ENCODE results near the gene CDC42EP4.

Gene CDC42EP4

DNA sequence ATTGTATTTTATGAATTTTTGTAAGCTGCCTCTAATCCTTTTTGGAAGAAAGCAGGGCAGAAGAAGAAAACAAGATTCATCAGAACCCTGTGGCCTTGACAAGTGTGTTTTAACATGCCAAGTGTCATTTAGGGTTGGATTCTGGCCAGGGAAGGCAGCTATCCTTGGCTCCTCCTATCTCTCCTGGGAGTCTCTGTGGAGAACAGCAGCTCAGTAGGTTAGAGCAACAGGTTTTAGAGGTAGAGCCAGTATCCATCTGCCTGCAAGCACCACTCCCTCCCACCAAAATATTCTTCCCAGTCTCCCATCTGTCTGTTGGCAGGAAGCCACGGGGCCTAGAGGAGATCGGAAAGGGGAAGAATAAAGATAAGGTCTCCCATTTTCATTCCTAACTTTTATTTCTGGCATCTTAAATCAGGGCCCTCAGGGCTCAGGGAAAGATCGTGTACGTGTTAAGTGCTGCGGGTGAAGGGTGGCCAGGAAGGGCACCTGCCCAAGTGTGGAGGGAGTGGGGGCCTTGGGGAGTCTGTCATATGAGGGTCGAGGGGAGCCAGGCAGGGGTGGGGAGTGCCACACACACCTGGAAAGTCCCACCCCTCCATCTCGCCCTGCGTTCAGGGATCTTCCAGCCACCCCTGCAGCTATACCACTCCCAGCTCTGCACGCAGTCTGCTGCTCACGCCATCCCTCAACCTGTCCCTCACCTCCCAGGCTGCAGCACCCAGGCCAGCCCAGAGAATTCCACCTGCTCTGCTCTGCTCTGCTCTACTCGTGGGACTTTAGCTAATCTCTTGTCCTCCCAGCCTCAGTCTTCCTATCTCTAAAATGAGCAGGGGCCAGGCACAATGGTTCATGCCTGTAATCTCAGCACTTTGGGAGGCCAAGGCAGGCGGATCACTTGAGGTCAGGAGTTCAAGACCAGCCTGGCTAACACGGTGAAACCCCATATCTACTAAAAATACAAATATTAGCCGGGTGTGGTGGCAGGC lies 33.0 kb downstream of the CDC42EP4 start:
- POLR2A ChIA-PET = interaction anchor here (1.1 to 1.7 kb wide), 4 partner anchors 13 to 33 kb away, joined by 3 to 11 read pairs (median 6); partner anchors contain the start of gene CDC42EP4
- CTCF ChIA-PET = interaction anchor here (0.6 to 4.9 kb wide), 5 partner anchors 12 to 92 kb away, joined by 3 to 19 read pairs (median 4); no protein-coding TSS in a partner anchor
- Histone ChIP-seq H3K36me3 (ENCODE audit: control insufficient read depth in 2 of 2, insufficient read depth in 1 of 2, low read length in 2 of 2) (no peaks in the 10 kb centered on the region), H3K27ac (ENCODE audit: extremely low read depth, low read depth, low read length) (peak overlapping the region; percentile 62), H3K4me3 (ENCODE audit: low read depth, low read length) (no peak overlapping the region), H3K4me1 (ENCODE audit: control insufficient read depth, insufficient read depth, low read length) (peaks cover 16% of the 10 kb centered on the region), H3K9me3 (ENCODE audit: control insufficient read depth, insufficient read depth, low read depth, low read length) (no peaks in the 10 kb centered on the region)
- TF ChIP-seq, protein P1, sequence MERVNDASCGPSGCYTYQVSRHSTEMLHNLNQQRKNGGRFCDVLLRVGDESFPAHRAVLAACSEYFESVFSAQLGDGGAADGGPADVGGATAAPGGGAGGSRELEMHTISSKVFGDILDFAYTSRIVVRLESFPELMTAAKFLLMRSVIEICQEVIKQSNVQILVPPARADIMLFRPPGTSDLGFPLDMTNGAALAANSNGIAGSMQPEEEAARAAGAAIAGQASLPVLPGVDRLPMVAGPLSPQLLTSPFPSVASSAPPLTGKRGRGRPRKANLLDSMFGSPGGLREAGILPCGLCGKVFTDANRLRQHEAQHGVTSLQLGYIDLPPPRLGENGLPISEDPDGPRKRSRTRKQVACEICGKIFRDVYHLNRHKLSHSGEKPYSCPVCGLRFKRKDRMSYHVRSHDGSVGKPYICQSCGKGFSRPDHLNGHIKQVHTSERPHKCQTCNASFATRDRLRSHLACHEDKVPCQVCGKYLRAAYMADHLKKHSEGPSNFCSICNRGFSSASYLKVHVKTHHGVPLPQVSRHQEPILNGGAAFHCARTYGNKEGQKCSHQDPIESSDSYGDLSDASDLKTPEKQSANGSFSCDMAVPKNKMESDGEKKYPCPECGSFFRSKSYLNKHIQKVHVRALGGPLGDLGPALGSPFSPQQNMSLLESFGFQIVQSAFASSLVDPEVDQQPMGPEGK (tag by site-specific recombination; IDR thresholded peaks at IDR 0.05) = peak; percentile 38; the same call in 1 of the 2 replicates
- TF ChIP-seq, protein P2, sequence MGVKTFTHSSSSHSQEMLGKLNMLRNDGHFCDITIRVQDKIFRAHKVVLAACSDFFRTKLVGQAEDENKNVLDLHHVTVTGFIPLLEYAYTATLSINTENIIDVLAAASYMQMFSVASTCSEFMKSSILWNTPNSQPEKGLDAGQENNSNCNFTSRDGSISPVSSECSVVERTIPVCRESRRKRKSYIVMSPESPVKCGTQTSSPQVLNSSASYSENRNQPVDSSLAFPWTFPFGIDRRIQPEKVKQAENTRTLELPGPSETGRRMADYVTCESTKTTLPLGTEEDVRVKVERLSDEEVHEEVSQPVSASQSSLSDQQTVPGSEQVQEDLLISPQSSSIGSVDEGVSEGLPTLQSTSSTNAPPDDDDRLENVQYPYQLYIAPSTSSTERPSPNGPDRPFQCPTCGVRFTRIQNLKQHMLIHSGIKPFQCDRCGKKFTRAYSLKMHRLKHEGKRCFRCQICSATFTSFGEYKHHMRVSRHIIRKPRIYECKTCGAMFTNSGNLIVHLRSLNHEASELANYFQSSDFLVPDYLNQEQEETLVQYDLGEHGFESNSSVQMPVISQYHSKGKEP (tag by site-specific recombination; IDR thresholded peaks at IDR 0.05) = no peak
- TF ChIP-seq KLF1 (tag by site-specific recombination; IDR thresholded peaks at IDR 0.05) (peak; percentile 10; the same call in 1 of the 2 replicates), GLIS1 (tag by site-specific recombination; IDR thresholded peaks at IDR 0.05) (peak; percentile 62), OVOL3 (tag by site-specific recombination; IDR thresholded peaks at IDR 0.05) (no peak), YY2 (tag by site-specific recombination; IDR thresholded peaks at IDR 0.05) (no peak), ZBTB17 (tag by site-specific recombination; IDR thresholded peaks at IDR 0.05) (peak; percentile 62), ZNF10 (tag by site-specific recombination; IDR thresholded peaks at IDR 0.05) (no peak), SCRT1 (tag by site-specific recombination; IDR thresholded peaks at IDR 0.05; ENCODE audit: borderline replicate concordance) (peak; percentile 98), ZEB2 (tag by site-specific recombination; IDR thresholded peaks at IDR 0.05) (0 out of 2 replicates have a peak, but pooled peaks have one; percentile 29), ZNF266 (tag by site-specific recombination; IDR thresholded peaks at IDR 0.05; ENCODE audit: low read depth) (no peak), SCRT2 (tag by site-specific recombination; IDR thresholded peaks at IDR 0.05) (peak; percentile 98), ZNF341 (tag by site-specific recombination; IDR thresholded peaks at IDR 0.05; ENCODE audit: low read depth) (peak; percentile 78), FEZF1 (tag by site-specific recombination; IDR thresholded peaks at IDR 0.05) (peak; percentile 42; the same call in 1 of the 2 replicates), ZNF791 (tag by site-specific recombination; IDR thresholded peaks at IDR 0.05) (no peak), ZNF335 (tag by site-specific recombination; conservative IDR thresholded peaks at IDR 0.05) (peak; percentile 95), GFI1B (tag by site-specific recombination; IDR thresholded peaks at IDR 0.05) (no peak), OSR2 (tag by site-specific recombination; IDR thresholded peaks at IDR 0.05) (peak; percentile 30; the same call in 1 of the 2 replicates)
- TF ChIP-seq, protein P3, sequence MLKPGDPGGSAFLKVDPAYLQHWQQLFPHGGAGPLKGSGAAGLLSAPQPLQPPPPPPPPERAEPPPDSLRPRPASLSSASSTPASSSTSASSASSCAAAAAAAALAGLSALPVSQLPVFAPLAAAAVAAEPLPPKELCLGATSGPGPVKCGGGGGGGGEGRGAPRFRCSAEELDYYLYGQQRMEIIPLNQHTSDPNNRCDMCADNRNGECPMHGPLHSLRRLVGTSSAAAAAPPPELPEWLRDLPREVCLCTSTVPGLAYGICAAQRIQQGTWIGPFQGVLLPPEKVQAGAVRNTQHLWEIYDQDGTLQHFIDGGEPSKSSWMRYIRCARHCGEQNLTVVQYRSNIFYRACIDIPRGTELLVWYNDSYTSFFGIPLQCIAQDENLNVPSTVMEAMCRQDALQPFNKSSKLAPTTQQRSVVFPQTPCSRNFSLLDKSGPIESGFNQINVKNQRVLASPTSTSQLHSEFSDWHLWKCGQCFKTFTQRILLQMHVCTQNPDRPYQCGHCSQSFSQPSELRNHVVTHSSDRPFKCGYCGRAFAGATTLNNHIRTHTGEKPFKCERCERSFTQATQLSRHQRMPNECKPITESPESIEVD (tag by site-specific recombination; IDR thresholded peaks at IDR 0.05) = peak; percentile 68
- TF ChIP-seq, protein P4, sequence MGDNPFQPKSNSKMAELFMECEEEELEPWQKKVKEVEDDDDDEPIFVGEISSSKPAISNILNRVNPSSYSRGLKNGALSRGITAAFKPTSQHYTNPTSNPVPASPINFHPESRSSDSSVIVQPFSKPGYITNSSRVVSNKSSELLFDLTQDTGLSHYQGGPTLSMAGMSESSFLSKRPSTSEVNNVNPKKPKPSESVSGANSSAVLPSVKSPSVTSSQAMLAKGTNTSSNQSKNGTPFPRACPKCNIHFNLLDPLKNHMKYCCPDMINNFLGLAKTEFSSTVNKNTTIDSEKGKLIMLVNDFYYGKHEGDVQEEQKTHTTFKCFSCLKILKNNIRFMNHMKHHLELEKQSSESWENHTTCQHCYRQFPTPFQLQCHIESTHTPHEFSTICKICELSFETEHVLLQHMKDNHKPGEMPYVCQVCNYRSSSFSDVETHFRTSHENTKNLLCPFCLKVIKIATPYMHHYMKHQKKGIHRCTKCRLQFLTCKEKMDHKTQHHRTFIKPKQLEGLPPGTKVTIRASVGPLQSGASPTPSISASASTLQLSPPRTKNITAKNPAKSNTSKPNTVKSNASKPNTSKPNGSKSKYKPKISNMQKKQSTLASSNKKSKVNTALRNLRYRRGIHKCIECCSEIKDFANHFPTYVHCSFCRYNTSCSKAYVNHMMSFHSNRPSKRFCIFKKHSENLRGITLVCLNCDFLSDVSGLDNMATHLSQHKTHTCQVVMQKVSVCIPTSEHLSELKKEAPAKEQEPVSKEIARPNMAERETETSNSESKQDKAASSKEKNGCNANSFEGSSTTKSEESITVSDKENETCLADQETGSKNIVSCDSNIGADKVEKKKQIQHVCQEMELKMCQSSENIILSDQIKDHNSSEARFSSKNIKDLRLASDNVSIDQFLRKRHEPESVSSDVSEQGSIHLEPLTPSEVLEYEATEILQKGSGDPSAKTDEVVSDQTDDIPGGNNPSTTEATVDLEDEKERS (tag by site-specific recombination; IDR thresholded peaks at IDR 0.05) = no peak
- TF ChIP-seq, protein P5, sequence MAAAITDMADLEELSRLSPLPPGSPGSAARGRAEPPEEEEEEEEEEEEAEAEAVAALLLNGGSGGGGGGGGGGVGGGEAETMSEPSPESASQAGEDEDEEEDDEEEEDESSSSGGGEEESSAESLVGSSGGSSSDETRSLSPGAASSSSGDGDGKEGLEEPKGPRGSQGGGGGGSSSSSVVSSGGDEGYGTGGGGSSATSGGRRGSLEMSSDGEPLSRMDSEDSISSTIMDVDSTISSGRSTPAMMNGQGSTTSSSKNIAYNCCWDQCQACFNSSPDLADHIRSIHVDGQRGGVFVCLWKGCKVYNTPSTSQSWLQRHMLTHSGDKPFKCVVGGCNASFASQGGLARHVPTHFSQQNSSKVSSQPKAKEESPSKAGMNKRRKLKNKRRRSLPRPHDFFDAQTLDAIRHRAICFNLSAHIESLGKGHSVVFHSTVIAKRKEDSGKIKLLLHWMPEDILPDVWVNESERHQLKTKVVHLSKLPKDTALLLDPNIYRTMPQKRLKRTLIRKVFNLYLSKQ (tag by site-specific recombination; IDR thresholded peaks at IDR 0.05; ENCODE audit: borderline replicate concordance) = no peak
- TF ChIP-seq, protein P6, sequence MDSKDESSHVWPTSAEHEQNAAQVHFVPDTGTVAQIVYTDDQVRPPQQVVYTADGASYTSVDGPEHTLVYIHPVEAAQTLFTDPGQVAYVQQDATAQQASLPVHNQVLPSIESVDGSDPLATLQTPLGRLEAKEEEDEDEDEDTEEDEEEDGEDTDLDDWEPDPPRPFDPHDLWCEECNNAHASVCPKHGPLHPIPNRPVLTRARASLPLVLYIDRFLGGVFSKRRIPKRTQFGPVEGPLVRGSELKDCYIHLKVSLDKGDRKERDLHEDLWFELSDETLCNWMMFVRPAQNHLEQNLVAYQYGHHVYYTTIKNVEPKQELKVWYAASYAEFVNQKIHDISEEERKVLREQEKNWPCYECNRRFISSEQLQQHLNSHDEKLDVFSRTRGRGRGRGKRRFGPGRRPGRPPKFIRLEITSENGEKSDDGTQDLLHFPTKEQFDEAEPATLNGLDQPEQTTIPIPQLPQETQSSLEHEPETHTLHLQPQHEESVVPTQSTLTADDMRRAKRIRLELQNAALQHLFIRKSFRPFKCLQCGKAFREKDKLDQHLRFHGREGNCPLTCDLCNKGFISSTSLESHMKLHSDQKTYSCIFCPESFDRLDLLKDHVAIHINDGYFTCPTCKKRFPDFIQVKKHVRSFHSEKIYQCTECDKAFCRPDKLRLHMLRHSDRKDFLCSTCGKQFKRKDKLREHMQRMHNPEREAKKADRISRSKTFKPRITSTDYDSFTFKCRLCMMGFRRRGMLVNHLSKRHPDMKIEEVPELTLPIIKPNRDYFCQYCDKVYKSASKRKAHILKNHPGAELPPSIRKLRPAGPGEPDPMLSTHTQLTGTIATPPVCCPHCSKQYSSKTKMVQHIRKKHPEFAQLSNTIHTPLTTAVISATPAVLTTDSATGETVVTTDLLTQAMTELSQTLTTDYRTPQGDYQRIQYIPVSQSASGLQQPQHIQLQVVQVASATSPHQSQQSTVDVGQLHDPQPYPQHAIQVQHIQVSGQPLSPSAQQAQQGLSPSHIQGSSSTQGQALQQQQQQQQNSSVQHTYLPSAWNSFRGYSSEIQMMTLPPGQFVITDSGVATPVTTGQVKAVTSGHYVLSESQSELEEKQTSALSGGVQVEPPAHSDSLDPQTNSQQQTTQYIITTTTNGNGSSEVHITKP (tag by site-specific recombination; IDR thresholded peaks at IDR 0.05) = peak; percentile 91

Measured in HEK293 (cell line).